Activated CD4-positive, CD25-positive, alpha-beta regulatory T cell treated with anti-CD3 and anti-CD28 coated beads, Interleukin-2, amount 50 U/mL, for 72 hours (primary cell): Measurements from ENCODE around the gene FBXO42.
"Not testable (repeated sequence)": the region's sequence is repeated elsewhere in the genome, so short reads cannot be mapped to it uniquely, and the experiment has no call there.

Experiments
- DNase-seq: peaks from one replicate; pipeline ENCODE4 v3.0.0; 2021

The FBXO42 gene

DNA sequence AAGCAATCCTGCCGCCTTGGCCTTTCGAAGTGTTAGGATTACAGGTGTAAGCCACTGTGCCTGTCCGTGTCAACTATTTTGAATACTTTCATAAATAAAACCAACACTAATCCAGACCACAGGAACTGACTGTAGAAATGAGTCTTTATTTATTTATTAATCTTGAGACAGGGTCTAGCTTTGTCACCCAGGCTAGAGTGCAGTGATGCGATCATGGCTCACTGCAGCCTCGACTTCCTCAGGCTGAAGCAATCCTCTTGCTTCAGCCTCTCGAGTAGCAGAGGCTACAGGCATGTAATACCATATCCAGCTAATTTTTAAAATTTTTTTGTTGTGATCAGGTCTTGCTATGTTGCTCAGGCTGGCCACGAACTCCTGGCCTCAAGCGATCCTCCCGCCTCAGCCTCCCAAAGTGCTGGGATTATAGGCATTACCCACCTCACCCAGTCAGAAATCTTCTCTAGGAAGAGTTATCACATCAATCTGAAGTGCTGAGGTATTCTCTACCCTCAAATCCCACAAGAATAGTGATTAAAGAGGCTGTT, 93.6 kb downstream of the FBXO42 start:
- DNase-seq, result no peak

DNA sequence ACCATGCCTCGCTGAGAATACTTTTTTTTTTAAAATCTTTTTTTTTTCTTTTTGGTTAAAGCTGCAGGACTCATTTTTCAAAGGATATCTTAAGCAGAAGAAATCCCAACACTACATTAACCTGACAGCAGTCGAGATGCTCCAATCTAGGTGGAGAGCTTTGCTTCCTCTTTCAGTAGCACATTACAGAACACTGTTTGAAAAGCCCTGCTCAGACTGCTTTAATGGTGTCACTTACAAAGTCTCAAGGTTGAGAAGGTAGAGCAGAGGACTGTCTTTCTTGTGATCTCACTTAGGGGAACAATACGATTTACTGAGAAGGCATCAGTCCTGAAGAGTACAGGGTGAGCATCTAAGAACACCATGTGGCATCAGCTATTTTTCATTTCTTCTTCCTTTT, 94.3 kb downstream of the FBXO42 start:
- DNase-seq, result no peak

DNA sequence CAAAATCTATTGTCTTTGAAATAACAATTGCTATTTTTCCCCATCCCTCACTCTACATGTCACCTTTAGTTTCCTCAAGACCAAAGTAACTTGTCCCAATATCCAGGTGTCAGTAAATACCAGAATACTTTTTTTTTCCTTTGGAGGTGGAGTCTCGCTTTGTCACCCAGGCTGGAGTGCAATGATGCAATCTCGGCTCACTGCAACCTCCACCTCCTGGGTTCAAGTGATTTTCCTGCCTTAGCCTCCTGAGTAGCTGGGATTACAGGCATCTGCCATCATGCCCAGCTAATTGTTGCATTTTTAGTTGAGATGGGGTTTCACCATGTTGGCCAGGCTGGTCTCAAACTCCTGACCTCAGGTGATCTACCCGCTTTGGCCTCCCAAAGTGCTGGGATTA, 94.7 kb downstream of the FBXO42 start:
- DNase-seq, result not testable (repeated sequence)

DNA sequence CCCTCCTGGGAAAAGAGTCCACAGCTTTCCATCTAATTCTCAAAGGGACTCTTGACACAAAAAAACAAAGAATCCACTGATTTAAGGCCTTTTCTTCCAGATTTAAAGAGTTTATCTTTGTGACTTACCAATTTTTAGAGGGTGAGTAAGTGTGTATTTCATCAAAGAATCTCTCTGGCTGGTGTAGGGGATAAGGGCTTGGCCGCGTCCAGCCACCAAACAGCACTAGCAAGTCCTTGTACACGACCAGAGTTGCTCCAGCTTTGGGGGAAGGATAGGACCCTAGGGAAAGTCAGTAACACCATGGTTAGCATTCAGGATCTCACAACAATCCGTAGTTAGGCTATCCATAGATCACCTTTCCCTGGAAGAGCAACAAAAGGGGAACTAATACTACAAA, 95.8 kb downstream of the FBXO42 start:
- no peak for DNase-seq

DNA sequence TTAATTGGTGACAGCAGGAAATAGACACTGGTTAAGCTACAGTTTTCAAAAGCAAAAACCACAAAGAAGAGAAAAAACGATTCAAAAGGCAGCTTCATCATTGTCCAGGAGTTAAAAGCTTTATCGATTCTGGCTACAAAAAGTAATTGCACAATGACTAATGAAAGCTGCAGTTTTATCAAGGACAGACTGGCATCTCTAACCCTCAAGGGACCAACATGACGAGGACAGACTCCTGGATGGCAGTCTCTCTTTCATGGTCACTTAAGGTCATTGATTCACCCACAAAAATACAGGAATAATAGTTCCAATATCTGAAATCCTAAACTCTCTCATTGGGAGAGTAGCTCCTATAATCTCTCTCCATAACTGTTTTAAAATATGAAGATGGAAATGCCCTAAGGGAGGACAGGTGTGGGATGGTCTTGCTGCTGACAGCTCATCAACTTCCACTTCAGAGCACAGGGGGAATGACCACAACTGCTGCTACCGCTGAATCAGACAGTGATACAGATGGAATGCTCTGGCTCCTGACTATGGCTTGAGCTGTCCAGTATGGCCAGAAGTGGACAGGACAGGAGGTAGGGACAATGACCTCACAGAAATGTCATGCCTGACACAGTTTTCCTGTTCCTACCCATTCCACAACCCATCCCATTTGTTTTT, 97.9 kb downstream of the FBXO42 start:
- DNase-seq, result no peak

DNA sequence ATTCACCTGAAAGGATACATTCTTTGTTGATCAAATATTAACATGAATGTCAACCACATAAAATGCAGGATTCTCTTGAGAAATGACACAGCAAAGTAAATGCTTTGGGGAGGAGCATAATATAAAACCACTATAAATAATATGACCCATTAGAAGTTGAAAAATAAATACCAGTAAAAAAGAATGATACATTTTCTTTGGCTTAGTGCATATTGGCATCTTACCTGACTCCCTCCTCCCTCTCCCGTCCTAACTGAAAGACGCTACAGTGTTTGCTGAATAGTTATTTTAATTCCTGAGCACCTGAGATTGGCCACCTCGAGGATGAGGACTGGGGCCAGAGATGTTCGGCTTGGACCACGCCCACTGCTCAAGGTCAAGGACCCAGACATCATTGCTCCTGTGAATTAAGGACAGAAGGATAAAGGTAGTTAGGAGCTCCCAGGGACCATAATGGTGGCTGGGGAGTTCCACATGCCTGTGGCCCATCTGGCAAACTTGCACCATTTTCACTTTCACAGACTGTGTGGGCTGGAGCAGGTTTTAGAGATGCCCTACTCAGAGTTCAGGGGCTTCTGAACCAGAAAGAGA, 98.9 kb downstream of the FBXO42 start:
- DNase-seq, result no peak

DNA sequence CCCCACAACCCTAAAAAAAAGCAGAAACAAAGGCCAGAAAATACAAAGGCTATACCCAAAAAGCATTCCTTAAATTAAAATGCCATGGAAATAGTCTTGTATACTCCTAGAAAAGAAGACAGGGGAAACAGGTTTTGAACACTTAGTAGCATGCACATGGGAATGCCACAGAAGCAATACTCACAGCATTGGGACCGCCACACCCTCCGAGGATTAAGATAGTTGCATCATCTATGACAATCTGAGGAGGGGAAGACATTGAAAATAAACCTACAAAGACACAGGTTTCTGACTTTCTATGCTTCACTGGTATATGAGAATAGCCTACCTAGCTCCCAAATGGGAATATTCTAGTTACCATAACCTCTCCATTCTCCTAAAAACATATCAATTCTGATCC, 99.4 kb downstream of the FBXO42 start:
- no peak for DNase-seq

DNA sequence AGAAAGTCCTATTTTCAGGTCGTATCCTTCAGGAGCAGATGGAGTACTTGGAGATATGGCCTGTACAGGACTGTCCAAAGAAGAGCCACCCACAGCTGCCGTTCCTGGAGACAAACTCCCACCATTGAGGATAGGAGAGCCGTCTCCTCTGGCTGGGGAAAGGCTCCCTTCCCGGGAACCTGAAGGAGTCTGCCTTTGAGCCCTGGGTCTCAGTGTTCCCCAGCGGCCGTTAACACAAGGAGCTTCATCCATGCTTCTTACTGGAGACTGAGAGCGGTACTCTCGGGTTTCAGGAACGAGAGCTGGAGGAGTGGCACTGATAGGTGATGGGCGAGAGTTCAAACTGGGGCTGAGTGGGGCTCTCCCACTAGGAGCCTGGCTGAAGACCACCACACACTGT, 100.9 kb downstream of the FBXO42 start:
- no peak for DNase-seq

DNA sequence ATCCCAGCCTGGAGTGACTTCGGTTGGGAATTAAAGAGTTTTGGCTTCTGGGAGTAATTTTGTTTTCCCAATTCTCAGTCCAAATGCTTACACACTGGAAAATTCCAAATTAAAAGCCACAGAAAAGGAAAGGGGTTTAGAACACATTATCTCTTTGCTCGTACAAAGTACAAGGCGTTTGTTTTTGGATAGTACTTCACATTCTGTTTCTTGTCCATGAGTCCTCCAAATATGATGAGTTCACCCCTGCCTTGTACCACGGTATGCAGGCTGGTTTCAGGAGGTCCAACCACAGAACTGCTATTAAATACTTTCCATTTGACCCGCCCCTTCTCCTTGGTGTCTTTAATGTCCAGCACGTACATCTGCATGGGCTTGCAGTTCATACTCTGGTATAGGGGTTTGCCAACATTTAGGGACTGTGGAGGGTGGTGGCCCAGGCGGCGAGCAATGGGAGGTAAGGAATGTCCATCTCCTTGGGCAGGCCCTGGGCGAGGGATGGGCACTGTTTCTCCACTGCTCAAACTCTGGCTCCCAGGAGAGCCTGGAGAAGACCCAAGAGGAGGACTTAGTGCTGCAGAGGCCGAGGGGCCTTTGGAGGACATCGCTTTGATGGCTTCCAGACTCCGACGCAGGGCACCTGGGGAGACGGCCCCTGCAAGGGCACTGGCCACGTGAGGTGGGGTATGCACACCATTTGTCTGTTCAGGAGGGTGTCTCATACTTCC, 101.6 kb downstream of the FBXO42 start:
- DNase-seq, result no peak

DNA sequence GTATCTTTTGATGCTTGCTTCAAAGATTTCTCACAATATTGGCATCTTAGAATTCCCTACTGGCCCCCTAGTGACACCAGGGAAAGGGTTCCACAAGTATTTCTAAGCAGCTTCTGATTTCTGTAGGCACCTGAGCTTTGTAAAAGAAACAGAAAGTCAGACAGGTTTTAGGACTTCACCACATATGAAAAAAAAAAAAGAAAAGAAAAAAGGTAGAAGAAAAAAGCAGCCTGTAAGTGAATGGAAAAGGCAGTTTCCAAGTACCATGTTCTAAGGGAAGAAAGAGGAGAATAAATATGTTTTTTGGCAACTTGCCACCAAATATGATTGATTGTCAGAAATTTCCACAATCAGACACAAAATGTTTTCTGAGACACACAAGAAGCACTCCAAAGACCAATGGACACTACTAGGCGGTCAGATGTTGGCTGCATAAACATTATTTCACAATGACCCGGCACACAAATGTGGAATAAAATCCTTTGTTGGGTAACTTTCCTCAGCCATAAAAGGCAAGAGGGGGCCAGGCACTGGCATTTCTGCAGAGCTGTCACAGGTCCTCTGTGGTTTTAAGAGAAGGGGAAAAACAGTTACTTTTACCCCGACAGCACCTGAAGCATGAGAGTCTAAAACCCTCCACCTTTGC, 102.6 kb downstream of the FBXO42 start:
- DNase-seq, result no peak

DNA sequence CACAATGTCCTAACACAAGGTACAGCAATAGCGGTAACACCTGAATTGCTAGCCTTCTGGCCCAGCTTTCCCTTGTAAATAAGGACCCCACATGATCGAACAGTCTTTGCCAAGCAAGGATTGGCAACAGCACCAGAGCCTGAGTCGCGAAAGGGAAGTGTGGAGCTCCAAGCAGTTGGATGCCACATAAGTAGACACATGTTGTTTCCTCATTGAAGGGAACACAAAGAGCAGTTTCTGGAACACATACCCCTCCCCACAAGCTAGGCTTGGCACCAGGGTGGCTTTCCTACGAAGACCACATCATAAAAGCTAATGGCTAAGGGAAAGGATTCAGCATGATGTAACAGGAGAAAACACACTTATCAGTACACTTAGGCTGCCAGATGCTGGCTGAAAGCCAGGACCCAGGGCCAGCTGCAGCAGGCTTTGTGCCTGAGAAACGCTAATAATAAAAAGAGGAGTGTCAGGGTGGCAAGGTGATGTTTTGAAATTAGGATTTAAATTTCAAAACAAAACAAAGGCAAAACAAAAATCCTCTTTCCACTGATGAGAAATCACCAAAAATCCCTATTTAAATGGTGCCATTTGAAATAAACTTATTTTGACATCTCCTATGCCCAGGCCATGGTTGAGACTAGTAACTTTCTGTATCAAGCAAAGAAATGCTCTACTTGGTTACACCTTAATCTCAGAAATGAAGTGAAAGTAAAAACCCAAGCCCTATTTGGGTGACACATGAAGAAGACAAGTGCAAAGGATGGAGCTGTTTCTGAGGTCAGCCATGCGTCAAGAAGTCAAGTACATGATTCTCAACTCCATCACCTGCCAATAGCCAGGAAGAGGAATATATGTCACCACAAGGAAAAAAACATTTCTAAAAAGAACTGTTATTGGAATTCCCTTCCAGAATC, 103.4 kb downstream of the FBXO42 start:
- DNase-seq, result no peak

DNA sequence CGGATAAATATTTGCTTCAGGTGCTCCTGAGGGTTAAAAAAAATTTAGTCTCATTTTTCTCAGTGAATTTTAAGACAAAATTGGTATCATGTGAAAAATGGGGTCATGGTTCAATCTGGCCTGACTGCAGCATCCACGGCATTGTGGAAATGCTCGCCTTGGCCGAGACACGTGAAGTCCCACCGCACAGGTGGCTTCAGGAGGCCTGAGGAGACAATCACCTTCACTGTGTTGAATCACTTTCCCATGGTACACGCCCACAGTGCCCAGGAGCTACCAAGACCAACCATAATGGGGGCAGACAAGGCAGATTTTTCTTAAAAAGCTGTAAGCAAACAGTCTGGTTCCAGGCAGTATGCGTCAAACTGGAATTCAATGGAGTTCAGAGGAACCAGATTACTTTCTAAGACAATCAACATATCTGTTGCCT, 104.3 kb downstream of the FBXO42 start:
- DNase-seq, result no peak

DNA sequence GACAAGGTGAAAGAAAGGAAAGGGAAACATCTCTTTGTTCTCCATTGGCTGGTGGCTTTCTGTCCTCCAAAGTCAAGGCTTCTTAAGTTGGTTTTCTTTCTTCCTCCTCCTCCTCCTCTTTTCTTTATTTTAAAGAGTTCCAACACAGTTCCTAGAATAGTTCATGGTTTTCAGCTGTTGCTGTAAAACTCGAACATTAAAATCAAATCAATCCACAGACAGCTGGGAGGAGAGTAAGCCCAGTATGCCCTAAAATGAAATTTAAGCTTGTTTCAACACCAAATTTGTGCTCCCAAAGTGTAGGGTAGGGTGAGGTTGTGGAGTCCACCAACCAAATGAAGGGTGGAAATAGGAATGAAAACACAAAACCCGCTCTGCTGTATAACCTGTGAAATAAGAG, 104.8 kb downstream of the FBXO42 start:
- no peak for DNase-seq

DNA sequence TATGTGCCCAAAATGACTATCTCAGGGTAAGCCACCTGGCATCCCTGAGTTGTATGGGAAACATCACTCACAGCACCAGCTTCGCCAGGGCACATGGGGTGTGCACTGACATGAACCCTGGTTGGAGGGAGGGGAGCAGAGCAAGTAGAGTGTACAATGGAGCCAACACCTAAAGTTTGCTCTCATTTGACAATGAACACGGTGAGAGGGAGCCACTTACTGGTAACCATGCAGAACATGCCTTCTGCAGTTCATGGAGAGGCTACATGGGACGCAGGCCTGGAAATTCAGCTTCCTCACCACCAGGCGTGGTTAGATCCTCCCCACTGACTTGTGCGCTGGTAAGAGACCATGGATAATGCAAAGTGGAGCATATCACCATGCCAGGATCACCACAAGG, 105.3 kb downstream of the FBXO42 start:
- DNase-seq, result no peak

DNA sequence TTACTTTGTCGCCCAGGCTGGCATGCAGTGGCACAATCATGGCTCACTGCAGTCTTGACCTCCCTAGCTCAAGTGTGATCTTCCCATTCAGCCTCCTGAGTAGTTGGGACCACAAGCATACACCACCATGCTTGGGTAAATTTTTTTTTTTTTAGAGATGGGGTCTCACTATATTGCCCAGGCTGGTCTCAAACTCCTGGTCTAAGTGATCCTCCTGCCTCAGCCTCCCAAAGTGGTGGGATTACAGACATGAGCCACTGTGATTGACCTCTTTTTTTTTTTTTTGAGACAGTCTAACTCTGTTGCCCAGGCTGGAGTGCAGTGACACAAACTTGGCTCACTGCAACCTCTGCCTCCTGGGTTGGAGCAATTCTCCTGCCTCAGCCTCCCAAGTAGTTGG, 106.0 kb downstream of the FBXO42 start:
- DNase-seq, result not testable (repeated sequence)

DNA sequence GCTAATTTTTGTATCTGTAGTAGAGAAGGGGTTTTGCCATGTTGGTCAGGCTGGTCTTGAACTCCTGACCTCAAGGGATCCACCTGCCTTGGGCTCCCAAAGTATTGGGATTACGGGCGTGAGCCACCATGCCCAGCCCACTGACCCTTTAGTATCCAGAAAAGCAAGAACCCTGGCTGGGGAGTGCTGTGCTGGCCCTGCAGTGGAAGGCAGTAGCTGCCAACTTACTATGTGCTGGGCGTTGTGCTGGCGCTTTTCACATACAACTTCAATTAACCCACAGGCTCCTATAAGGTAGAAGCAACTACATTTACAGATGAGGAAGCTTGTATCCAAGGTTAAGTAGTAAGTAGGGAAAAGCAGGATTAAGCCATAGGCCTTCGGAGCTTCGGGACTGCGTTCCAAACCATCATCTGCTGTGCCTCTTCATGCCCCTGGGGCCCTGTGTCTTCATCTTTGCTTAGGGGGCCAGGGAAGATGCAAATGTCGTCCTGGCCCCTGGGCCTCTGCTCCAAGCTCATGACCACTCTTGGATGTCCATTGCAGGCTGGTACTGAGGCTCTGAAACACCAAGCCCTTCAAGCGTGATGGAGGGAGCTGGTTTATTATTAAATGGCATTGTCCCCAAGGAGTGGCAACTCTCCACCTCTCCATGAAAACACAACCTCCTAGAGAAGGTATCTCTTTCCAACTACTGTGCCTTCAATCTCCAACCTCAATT, 106.6 kb downstream of the FBXO42 start:
- no peak for DNase-seq

DNA sequence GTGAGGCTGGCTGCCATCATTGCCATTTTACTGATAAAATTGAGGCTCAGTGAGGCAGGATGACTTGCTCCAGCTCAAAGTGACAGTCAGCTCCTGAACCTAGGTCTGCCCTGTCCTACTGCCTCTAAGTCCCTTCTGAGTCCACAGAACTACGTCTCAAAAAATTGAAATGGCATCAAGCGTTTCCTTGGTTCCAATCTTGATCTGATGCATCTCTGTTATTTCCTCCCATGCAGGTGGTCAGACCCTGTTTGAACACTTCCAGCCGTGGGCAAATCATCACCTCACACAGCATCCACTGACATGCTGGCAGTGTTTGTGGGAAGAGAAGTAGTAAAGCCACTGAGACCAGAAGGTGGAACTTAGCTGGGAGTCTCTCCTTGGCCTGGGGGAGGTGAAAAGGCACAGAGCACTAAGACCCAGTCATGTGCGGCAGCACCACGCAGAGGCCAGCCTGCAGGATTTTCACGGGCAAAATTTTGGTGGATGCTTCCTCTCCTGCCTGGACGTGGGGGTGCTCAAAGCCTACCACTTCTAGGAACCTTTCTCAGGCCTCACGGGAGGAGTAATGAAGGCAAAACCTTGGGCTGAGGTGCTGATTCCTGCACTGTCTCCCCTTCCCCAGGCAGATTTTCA, 107.5 kb downstream of the FBXO42 start:
- DNase-seq, result no peak

DNA sequence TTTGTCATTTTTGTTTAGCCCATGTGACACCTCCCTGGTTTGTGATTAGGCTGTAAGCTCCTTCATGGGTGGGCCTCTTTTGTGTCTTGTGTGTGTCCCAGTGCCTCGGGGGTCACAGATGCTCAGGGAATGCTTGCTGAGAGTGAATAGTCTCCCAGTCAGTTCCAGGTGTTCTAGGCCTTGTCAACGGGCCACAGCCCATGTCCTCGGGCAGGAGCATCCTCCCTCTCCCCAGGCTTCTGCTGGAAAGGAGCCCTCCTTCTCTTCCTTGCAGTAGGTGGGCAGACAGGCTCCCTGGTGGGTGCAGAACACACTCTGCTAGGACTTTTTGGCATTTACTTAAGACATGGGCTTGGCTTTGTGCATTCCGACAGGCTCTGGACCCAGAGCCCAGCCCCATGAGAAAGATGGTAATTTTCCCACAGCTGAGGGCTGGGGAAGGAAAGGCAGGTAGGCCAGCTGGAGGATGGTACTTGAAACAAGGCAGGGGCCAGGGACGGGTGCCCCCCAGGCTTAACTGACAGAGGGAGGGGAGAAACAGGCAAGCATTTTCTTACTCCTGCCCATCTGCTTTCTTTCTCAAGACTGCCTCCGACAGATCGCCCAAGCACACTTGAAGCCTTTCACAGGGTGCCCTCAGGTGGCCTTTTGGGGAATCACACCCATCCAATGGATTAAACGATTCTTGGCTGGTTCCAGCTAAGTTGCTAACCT, 108.2 kb downstream of the FBXO42 start:
- peak; percentile 77 for DNase-seq

DNA sequence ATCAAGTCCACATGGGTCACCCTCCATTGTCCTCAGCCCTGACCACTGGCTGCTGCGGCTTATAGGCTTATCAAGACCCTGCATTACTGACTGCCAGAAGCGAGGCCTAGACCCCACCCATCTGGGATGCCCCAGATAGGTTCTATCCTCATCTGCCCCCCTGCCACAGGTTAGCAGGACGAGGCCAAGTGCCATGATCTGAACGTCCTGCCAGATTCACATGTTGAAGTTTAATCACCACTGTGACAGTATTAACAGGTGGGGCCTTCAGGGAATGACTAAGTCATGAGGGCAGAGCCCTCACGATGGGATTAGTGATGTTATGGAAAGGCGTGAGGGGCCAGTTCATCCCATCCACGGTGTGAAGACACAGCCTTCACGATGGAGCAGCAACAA, 109.1 kb downstream of the FBXO42 start:
- no peak for DNase-seq

DNA sequence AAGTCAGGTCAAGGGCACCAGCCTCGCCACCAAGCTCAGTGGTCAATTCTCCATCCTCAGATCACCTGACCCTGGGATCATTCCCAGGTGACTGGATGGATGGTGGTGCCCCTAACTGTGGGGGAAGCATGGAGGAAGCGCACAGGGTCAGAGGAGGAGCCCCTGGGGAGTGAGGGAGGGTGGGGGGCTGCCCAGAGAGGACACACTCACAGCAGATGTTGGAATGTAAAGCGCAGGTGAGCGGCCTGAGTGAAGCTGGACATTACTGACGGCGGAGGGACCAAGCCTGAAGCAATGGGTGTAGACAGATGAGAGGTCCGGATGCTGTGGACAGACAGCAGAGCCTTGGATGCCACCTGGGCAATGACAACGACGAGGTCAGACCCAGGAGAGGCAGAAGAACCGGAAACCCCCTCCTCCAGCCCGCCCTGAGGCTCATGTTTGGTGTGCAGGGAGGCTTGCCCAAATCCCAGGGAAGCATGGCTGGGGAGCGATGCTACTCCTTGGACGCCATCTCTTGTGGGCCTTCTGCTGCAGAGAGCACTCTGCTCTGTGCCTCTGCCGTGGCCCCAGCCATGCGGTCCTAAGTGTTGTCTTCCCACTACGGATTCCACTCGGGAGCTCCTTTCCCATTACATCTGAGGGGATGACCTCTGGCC, 109.6 kb downstream of the FBXO42 start:
- DNase-seq, result no peak
